Right atrium auricular region (tissue), 2 donors: ENCODE results near the gene ITPKB. TPM values are rescaled to one million over a fixed set of nuclear protein-coding genes. Genes with fewer than 3 reads are reported as not detected.
A peak's percentile ranks its signal among the peaks of the same experiment; 100 is the strongest.

Source experiments
- DNase-seq: peaks from one replicate; pipeline ENCODE4 v3.0.0-alpha.2; 2019; ENCODE audit warnings: low spot score
- H3K27ac ChIP-seq, 2 donors: fragments of 200-600 bp; sonication (generic); 1 replicate in 1 of 2; 2 replicates in 1 of 2; pipeline ENCODE4 v1.5.1; 2016 to 2019
- H3K27me3 ChIP-seq, 2 donors: fragments of 200-600 bp; sonication (generic); one replicate each; pipeline versions ENCODE4 v1.5.1 to v1.6.0; 2017 to 2019
- H3K36me3 ChIP-seq: fragments of 200-600 bp; sonication (generic); one replicate; pipeline ENCODE4 v1.5.1; 2016
- H3K4me1 ChIP-seq, 2 donors: fragments of 200-600 bp; sonication (generic); one replicate each; pipeline versions ENCODE4 v1.5.1 to v1.6.0; 2017 to 2019
- H3K4me3 ChIP-seq, 2 donors: fragments of 200-600 bp; sonication (generic); 1 replicate in 1 of 2; 2 replicates in 1 of 2; pipeline ENCODE4 v1.5.1; 2017 to 2019; ENCODE audit warnings: mild to moderate bottlenecking in 1 of 2, moderate library complexity in 1 of 2
- H3K9me3 ChIP-seq, 2 donors: fragments of 200-600 bp; sonication (generic); one replicate each; pipeline ENCODE4 v1.5.1; 2019
- CTCF ChIP-seq, 2 donors: fragments of 200-600 bp; sonication (generic); IDR thresholded peaks; one replicate each; pipeline ENCODE4 v1.5.1; 2019; ENCODE audit warnings: antibody characterized with exemption in 2 of 2
- total RNA-seq, 2 donors: library from RNA; depleted of rRNA; stranded (reverse); fragments of >200 nt; gene quantifications; one replicate each; pipeline ENCODE4 v1.1.0, GENCODE V29; 2016

The ITPKB gene
- total RNA-seq, 2 donors from 2014 or later: 10.8 to 11.0 TPM

- TF ChIP-seq CTCF (IDR thresholded peaks at IDR 0.05): no peak
- H3K27me3 ChIP-seq: no peaks in the 10 kb centered on the region
- H3K4me1 ChIP-seq: peaks cover 0 to 64% of the 10 kb centered on the region in 2 donors
- H3K36me3 ChIP-seq: no peaks in the 10 kb centered on the region
- no peaks in the 10 kb centered on the region for H3K9me3 ChIP-seq
- no peak for DNase-seq
- H3K27ac ChIP-seq: no peak overlapping the region
- no peak overlapping the region for H3K4me3 ChIP-seq
These were observed 43.7 kb downstream of the ITPKB start for GRCh38 chr1:226695335-226695900.

GRCh38 chr1:226692823-226693222, 46.3 kb downstream of the ITPKB start:
- no peak overlapping the region for H3K4me3 ChIP-seq
- no peaks in the 10 kb centered on the region for H3K36me3 ChIP-seq
- peaks cover 0 to 80% of the 10 kb centered on the region in 2 donors for H3K4me1 ChIP-seq
- DNase-seq: no peak
- TF ChIP-seq CTCF (IDR thresholded peaks at IDR 0.05): no peak
- H3K27me3 ChIP-seq: no peaks in the 10 kb centered on the region
- peak overlapping the region; percentile 41 to 68 for H3K27ac ChIP-seq
- no peaks in the 10 kb centered on the region for H3K9me3 ChIP-seq

GRCh38 chr1:226692051-226692792, 46.9 kb downstream of the ITPKB start:
- Histone ChIP-seq H3K27me3 (no peaks in the 10 kb centered on the region), H3K4me3 (no peak overlapping the region), H3K27ac (peak overlapping the region; percentile 41 to 68), H3K4me1 (peaks cover 0 to 80% of the 10 kb centered on the region in 2 donors), H3K9me3 (no peaks in the 10 kb centered on the region), H3K36me3 (no peaks in the 10 kb centered on the region)
- TF ChIP-seq CTCF (IDR thresholded peaks at IDR 0.05): no peak
- no peak for DNase-seq

DNA sequence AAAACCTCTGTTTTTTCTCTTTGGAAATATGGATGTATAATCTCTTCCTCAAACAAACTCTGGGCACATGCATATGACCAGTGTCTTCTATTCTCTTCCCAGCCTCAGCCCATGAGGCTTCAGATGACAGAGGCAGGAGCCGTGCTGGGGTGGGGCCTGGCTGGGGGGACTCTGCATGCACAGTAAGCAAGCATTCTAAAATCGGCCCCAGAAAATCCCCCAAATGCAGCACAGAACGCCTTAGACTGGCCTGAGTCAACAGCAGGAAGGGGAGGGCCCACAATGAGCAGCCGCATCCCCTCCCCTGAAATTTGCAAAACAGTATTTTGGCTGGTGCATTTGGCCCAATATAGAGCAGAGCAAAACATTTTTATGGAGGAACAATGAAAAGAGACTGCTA, 47.8 kb downstream of the ITPKB start:
- Histone ChIP-seq H3K27ac (peak overlapping the region; percentile 41 to 68), H3K4me3 (no peak overlapping the region), H3K36me3 (no peaks in the 10 kb centered on the region), H3K9me3 (no peaks in the 10 kb centered on the region), H3K27me3 (no peaks in the 10 kb centered on the region), H3K4me1 (peaks cover 0 to 82% of the 10 kb centered on the region in 2 donors)
- TF ChIP-seq CTCF (IDR thresholded peaks at IDR 0.05): no peak
- no peak for DNase-seq

- peak overlapping the region; percentile 41 to 68 for H3K27ac ChIP-seq
- peaks cover 0 to 85% of the 10 kb centered on the region in 2 donors for H3K4me1 ChIP-seq
- no peak for DNase-seq
These were observed 48.6 kb downstream of the ITPKB start for GRCh38 chr1:226690460-226690982.

More at GRCh38 chr1:226690460-226690982, 48.6 kb downstream of the ITPKB start:
- Histone ChIP-seq H3K27me3 (no peaks in the 10 kb centered on the region), H3K36me3 (no peaks in the 10 kb centered on the region), H3K4me3 (no peak overlapping the region), H3K9me3 (no peaks in the 10 kb centered on the region)
- TF ChIP-seq CTCF (IDR thresholded peaks at IDR 0.05): no peak
